Right cardiac atrium (tissue), 5 donors: ENCODE measurements around the gene USHBP1. TPM values are rescaled to one million over a fixed set of nuclear protein-coding genes. Genes with fewer than 3 reads are reported as not detected.

ENCODE experiments used
- ATAC-seq, 2 donors: fragments of 200-7000 bp; cut with Tn5 transposase; one replicate each; pipeline versions ENCODE4 v1.8.0 to v1.9.1; 2020; ENCODE audit warnings: moderate library complexity in 2 of 2, mild to moderate bottlenecking in 1 of 2
- DNase-seq, 3 donors: peaks; one replicate each; pipeline ENCODE4 v3.0.0-alpha.2; 2020
- H3K27ac ChIP-seq: one replicate; pipeline ENCODE4 v1.5.1; 2013; ENCODE audit warnings: mild to moderate bottlenecking, low read length, control low read depth, moderate library complexity
- H3K27me3 ChIP-seq: one replicate; pipeline ENCODE4 v1.6.1; 2013; ENCODE audit not compliant: control insufficient read depth, insufficient read depth
- H3K4me1 ChIP-seq: one replicate; pipeline ENCODE4 v1.6.1; 2013; ENCODE audit warnings: low read length; ENCODE audit not compliant: control insufficient read depth, insufficient read depth
- H3K4me3 ChIP-seq: one replicate; pipeline ENCODE4 v1.5.1; 2013; ENCODE audit warnings: low read length, control low read depth
- H3K9me3 ChIP-seq: one replicate; pipeline ENCODE4 v1.6.1; 2013; ENCODE audit warnings: low read length; ENCODE audit not compliant: control insufficient read depth
- WGBS: extraction: QIAGEN DNeasy Blood & Tissue Kit; methylation state at CpG from one replicate; pipeline ENCODE4 v1.1.7; 2013; 5-methylcytosine and 5-hydroxymethylcytosine counted together
- intact Hi-C, 4 donors: fragments of 100-400 bp; cut with DNase I; formaldehyde crosslinking; loops; one replicate each; pipeline versions ENCODE4 v1.11.0 to v1.14.0; 2022 to 2023
- polyA plus RNA-seq: library from polyadenylated mRNA; stranded (reverse); fragments of 200-250 nt; gene quantifications from one replicate; pipeline ENCODE4 v1.2.3, GENCODE V29; 2013
- total RNA-seq, 4 donors: library from RNA; stranded (reverse); fragmentation: NEBNext Ultra II Directional; extraction: Animal tissue kit (Norgen Biotek cat#: 25700); gene quantifications; one replicate each; pipeline ENCODE4 v1.2.1, GENCODE V29; 2021
- donor health status: healthy with polysubstance abuse.
- donor health status: DM: no; HTN: yes; CAD: no.
- donor health status: DM: no; HTN: no; CAD: no.
- donor health status: DM: no; HTN: yes; CAD: no; lungs with severe emphysema.
- donor health status: DM: yes; HTN: yes; CAD: no.

The USHBP1 gene
- total and polyA plus RNA-seq, 5 donors, result 2.7 to 10.1 (median 3.5) TPM

DNA sequence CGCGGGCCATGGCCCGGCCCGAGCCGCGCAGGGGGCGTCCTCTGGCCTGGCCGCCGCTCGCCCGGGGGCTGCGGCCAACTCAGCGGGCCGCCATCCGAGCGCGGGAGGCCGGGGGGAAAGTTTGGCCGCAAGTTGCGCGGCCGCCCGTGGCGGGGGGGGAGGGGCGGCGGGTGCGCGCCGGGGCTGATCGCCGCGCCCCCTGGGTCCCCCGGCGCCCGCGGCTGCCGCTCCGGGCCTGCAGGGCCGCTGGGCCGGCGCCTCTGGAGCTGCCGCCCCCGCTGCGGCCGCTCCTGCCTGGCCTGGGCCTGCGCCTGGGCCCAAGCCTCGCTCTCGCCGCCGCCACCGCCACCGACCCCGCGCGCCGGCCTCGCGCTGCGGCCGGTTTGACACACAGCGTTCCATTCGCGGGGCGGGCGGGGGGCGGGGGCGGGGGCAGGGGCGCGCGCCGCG lies 19.0 kb downstream of the USHBP1 start, which contains the start of gene NR2F6:
Gene NR2F6 (minus strand): TSS at position 385 of the 450 bp plus-strand sequence. CDS start 699 bp downstream, outside the sequence.
- Histone ChIP-seq H3K4me3 (peak within 1 kb of the TSS; percentile 88), H3K9me3 (no peaks in the 10 kb centered on the region), H3K27ac (peak within 1 kb of the TSS; percentile 74), H3K4me1 (peaks cover 3% of the 10 kb centered on the region), H3K27me3 (no peaks in the 10 kb centered on the region)
- DNase-seq (no peak), ATAC-seq (no peak)
- WGBS, result under 1% methylated on average over 69 of the region's 72 CpGs
- intact Hi-C loops, result no loop called here

DNA sequence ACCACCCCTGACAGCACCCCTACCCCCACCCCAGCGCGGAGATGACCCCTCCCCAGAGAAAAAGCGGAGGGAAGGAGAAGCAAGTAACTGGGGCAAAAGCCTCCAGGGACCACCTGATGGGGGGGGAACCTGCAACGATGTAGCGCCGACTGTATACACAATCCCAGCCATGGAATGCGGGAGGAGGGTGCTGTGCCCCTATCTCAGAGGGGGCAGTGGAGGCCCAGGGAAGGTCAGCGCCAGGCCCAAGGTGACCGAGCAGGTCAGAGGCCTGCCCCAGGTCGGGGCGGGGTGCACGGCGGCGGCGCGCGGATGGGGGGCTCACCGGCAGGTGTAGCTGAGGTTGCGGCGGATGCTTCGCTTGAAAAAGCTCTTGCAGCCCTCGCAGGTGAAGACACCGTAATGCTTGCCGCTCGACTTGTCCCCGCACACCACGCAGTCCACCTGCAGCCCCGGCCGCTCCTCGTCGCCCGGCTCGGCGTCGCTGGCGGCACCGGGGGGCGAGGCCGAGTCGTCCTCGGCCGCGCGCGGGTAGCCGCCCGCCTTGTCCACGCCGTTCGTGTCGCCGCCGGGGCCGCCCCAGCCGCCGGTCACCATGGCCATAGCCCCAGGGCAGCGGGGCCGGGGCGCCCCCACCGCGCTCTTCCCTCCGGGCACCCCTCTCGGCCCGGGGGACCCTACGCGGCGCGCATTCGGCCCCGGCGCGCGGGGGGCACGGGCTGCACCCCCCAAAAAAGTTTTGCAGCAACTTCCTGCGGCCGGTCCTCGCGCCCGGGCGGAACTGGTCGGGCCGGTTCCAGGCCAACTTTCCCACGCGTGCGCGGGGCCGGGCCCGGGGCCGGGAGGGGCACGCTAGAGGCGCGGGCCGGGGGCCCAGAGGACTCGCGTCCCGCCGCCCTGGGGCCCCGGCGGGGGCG lies 19.7 kb downstream of the USHBP1 start:
- Histone ChIP-seq H3K27ac (peak overlapping the region; percentile 73), H3K27me3 (no peaks in the 10 kb centered on the region), H3K9me3 (no peaks in the 10 kb centered on the region), H3K4me1 (peaks cover 3% of the 10 kb centered on the region), H3K4me3 (peak overlapping the region; percentile 88)
- DNase-seq, result peak; percentile 56 to 84 (median 78)
- WGBS, result under 1% methylated on average over 100 of the region's 100 CpGs
- intact Hi-C loops, result no loop called here
- ATAC-seq, result no peak

- intact Hi-C loops, result no loop called here
- Histone ChIP-seq H3K27ac (peak overlapping the region; percentile 73), H3K4me1 (peaks cover 3% of the 10 kb centered on the region), H3K27me3 (no peaks in the 10 kb centered on the region), H3K9me3 (no peaks in the 10 kb centered on the region), H3K4me3 (peak overlapping the region; percentile 88)
- WGBS, result 9% methylated on average over 52 of the region's 52 CpGs
- DNase-seq (peak; percentile 83 to 90 (median 86)), ATAC-seq (peak; percentile 20 to 43)
These were observed 20.5 kb downstream of the USHBP1 start for GRCh38 chr19:17243830-17244617.

DNA sequence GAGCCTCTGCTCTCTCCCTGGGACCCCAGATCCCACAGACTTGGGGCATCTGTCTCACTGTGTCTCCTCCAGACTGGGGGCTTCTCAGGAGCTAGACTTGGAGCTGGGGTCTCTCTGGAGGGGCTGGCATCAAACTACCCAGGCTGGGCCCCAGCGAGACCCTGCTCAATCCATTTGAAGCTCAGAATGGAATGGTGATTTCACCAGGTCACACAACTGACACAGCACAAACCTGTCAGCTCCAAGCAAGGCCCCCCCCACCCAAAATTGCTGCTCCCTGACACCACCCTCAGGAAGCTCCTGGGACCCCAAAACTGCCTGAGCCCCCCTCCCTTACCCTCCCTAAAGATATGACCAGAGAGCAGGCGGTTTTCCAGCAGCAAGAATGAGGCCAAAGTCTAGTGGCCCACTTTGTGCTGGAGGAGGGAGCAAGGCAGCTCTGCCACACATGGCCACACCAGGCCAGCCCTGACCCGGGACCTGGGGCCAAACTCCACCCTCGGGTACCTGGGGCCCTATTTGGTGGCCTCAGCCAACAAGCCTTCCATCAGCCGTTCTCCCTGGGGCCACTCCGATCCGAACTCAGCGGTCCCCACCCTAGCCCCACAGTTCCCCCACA lies 21.2 kb downstream of the USHBP1 start:
- Histone ChIP-seq H3K4me3 (peak overlapping the region; percentile 88), H3K27me3 (no peaks in the 10 kb centered on the region), H3K9me3 (no peaks in the 10 kb centered on the region), H3K27ac (peak overlapping the region; percentile 73), H3K4me1 (peaks cover 3% of the 10 kb centered on the region)
- intact Hi-C loops, result no loop called here
- no peak for ATAC-seq
- WGBS, result 31% methylated on average over 8 of the region's 8 CpGs
- DNase-seq, result peak in 2 of 3 donors; percentile 33 to 56

DNA sequence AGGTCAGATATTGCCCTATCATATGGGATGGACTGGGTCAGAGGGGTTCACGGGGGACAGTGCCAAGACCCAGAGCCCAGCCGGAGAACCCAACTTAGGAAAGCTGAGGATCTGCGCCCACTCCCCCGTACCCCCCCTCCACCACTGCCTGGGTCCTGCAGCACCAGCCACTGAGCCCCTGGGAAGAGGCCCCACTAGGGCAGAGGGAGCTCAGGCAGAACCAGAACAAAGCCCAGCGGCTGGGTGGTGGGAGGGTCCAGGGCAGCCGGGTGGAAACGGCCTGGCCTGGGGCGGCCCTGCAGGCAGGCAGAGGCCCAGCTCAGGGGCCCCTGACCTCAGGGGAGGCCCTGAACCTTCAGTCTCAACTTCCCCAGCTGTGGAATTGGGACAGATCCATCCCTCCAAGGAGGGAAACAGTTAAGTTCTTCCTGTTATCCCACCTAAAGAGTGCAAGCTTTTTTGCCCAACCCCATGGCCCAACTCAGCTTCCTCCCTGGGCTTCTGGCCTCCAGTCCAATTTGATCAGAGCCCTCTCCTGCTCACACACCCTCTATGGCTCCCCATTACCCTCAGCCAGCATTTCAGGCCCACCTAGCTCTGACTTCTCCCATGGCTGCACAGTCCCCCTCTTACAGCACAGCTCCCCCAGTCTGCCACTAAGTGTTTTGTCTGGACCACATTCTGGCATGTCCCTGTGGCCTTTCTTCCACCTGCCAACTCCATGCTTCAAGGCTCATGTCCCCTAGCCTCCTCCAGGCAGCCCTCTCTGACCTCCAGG lies 21.9 kb downstream of the USHBP1 start:
- no peaks in the 10 kb centered on the region for H3K27me3 ChIP-seq
- H3K27ac ChIP-seq, result peak overlapping the region; percentile 1
- 56% methylated on average over 8 of the region's 8 CpGs for WGBS
- no peak for ATAC-seq
- H3K4me3 ChIP-seq, result no peak overlapping the region
- H3K9me3 ChIP-seq, result no peaks in the 10 kb centered on the region
- intact Hi-C loops, result no loop called here
- peaks cover 3% of the 10 kb centered on the region for H3K4me1 ChIP-seq
- no peak for DNase-seq

DNA sequence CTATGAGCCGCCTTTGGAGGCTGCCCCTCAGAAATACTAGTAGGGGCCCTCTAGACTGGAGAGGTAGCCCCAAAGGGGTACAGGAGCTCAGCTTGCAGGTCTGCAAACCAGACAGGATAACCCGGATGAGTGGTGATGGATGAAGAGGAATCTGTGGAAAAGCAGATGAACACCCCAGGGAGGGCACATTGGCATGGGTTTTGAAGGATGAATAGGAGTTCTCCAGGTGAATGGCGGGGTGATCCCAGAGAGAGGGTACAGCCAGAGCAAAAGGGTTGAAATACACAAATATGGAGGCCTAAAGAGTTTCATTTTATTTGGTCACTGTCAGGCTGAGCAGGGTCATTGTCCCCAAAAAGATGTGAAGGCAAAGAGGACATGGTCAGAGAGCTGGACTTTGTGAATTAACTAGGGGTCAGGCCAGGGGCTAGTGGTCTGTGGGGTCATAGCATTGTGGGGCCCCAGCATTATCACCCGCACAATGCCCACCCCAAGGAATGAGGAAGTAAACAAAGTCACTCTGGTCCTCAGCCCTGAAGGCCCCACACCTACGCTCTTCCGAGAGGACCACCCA lies 23.6 kb downstream of the USHBP1 start:
- H3K9me3 ChIP-seq, result no peaks in the 10 kb centered on the region
- DNase-seq (no peak), ATAC-seq (no peak)
- intact Hi-C loops, result no loop called here
- H3K4me3 ChIP-seq, result no peak overlapping the region
- H3K27me3 ChIP-seq, result no peaks in the 10 kb centered on the region
- H3K27ac ChIP-seq, result no peak overlapping the region
- peaks cover 1% of the 10 kb centered on the region for H3K4me1 ChIP-seq
- WGBS, result 97% methylated on average over 6 of the region's 6 CpGs

- intact Hi-C loops, result no loop called here
- 73% methylated on average over 24 of the region's 24 CpGs for WGBS
- no peak for ATAC-seq
These were observed 24.3 kb downstream of the USHBP1 start for GRCh38 chr19:17240062-17240752.

GRCh38 chr19:17237747-17238706 lies 26.5 kb downstream of the USHBP1 start:
- H3K4me1 ChIP-seq, result peaks cover 1% of the 10 kb centered on the region
- no peak overlapping the region for H3K4me3 ChIP-seq
- 90% methylated on average over 13 of the region's 13 CpGs for WGBS
- H3K27me3 ChIP-seq, result no peaks in the 10 kb centered on the region
- H3K27ac ChIP-seq, result no peak overlapping the region
- no peak for DNase-seq
- intact Hi-C loops, result no loop called here
- no peak for ATAC-seq
- H3K9me3 ChIP-seq, result no peaks in the 10 kb centered on the region

More at GRCh38 chr19:17240062-17240752, 24.3 kb downstream of the USHBP1 start:
- DNase-seq, result no peak
- Histone ChIP-seq H3K4me3 (no peak overlapping the region), H3K9me3 (no peaks in the 10 kb centered on the region), H3K4me1 (peaks cover 1% of the 10 kb centered on the region), H3K27me3 (no peaks in the 10 kb centered on the region), H3K27ac (no peak overlapping the region)
